WERI-Rb-1 (cell line): ENCODE results near the gene CRYGN.

Experiments used
- DNase-seq: peaks from one replicate; pipeline ENCODE4 v3.0.0-alpha.2; 2020
- H3K27ac ChIP-seq: fragments of 250-450 bp; sonication (Bioruptor Pico); 2 replicates; pipeline ENCODE4 v1.5.1; 2020; ENCODE audit warnings: mild to moderate bottlenecking, moderate library complexity
- H3K27me3 ChIP-seq: fragments of 250-450 bp; sonication (Bioruptor Pico); 2 replicates; pipeline ENCODE4 v1.5.1; 2021; ENCODE audit warnings: mild to moderate bottlenecking, low read depth, moderate library complexity; ENCODE audit not compliant: insufficient read depth, severe bottlenecking
- H3K36me3 ChIP-seq: fragments of 250-450 bp; sonication (Bioruptor Pico); 2 replicates; pipeline ENCODE4 v1.5.1; 2020; ENCODE audit warnings: mild to moderate bottlenecking, moderate library complexity
- H3K4me3 ChIP-seq: 2 replicates; pipeline ENCODE4 v1.5.1; 2011; ENCODE audit warnings: low read depth, mild to moderate bottlenecking, control low read depth, low read length
- H3K9me3 ChIP-seq: fragments of 250-450 bp; sonication (Bioruptor Pico); 2 replicates; pipeline ENCODE4 v1.5.1; 2021; ENCODE audit warnings: mild to moderate bottlenecking, moderate library complexity; ENCODE audit not compliant: severe bottlenecking
- CTCF ChIP-seq: IDR thresholded peaks from 2 replicates; pipeline ENCODE4 v1.5.1; 2011; ENCODE audit warnings: low read depth, mild to moderate bottlenecking, control low read depth, inconsistent platforms, low read length

The CRYGN gene

GRCh38 chr7:151416941-151417315, 23.0 kb downstream of the CRYGN start:
- no peak for DNase-seq
- Histone ChIP-seq H3K27me3 (no peaks in the 10 kb centered on the region), H3K27ac (no peak overlapping the region), H3K9me3 (no peaks in the 10 kb centered on the region), H3K36me3 (no peaks in the 10 kb centered on the region), H3K4me3 (no peak overlapping the region)
- TF ChIP-seq CTCF = no peak

- no peak for TF ChIP-seq CTCF
- Histone ChIP-seq H3K27ac (no peak overlapping the region), H3K27me3 (no peaks in the 10 kb centered on the region), H3K4me3 (no peak overlapping the region), H3K9me3 (no peaks in the 10 kb centered on the region), H3K36me3 (no peaks in the 10 kb centered on the region)
- no peak for DNase-seq
Measured at GRCh38 chr7:151416112-151416940, 23.6 kb downstream of the CRYGN start.

GRCh38 chr7:151415375-151416105, 24.4 kb downstream of the CRYGN start:
- no peaks in the 10 kb centered on the region for H3K27me3 ChIP-seq
- no peak for DNase-seq
- no peak for TF ChIP-seq CTCF
- no peak overlapping the region for H3K4me3 ChIP-seq
- no peaks in the 10 kb centered on the region for H3K9me3 ChIP-seq
- no peaks in the 10 kb centered on the region for H3K36me3 ChIP-seq
- no peak overlapping the region for H3K27ac ChIP-seq

- Histone ChIP-seq H3K27me3 (peaks cover 12% of the 10 kb centered on the region), H3K36me3 (no peaks in the 10 kb centered on the region), H3K4me3 (no peak overlapping the region), H3K9me3 (no peaks in the 10 kb centered on the region), H3K27ac (no peak overlapping the region)
- TF ChIP-seq CTCF = no peak
- DNase-seq = no peak
Measured at GRCh38 chr7:151413241-151413640, 26.7 kb downstream of the CRYGN start.

DNA sequence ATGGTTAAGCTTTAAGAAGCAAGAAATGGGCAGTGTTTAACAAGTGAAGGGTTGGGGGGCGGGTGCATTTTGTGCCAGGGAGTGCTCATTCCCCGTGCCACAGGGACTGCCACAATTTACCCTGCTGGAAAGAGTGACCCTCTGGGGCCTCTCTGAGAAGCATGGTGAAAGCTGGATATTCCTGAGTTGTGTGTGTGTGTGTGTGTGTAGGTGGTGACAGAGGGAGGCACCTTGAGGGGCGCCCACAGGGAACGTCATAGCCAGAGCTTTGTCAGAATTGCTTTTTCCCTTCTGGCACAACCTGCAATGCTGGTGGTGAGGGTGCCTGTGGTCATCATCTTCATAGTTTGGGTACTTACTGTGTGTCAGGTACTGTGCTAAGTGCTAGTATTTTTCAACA, 27.6 kb downstream of the CRYGN start:
- no peak overlapping the region for H3K4me3 ChIP-seq
- no peak for TF ChIP-seq CTCF
- H3K36me3 ChIP-seq = no peaks in the 10 kb centered on the region
- H3K27ac ChIP-seq = no peak overlapping the region
- DNase-seq = no peak
- H3K9me3 ChIP-seq = no peaks in the 10 kb centered on the region
- H3K27me3 ChIP-seq = peaks cover 12% of the 10 kb centered on the region
